HG02981 (cell line): Measurements from ENCODE around the gene NMU.
"Not testable (repeated sequence)": the region's sequence is repeated elsewhere in the genome, so short reads cannot be mapped to it uniquely, and the experiment has no call there.

Experiments used
- ATAC-seq: cut with Tn5 transposase; IDR thresholded peaks from one replicate; pipeline ENCODE4 v1.9.1; 2021; ENCODE audit warnings: mild to moderate bottlenecking, moderate library complexity; ENCODE audit not compliant: unreplicated experiment

The NMU gene

DNA sequence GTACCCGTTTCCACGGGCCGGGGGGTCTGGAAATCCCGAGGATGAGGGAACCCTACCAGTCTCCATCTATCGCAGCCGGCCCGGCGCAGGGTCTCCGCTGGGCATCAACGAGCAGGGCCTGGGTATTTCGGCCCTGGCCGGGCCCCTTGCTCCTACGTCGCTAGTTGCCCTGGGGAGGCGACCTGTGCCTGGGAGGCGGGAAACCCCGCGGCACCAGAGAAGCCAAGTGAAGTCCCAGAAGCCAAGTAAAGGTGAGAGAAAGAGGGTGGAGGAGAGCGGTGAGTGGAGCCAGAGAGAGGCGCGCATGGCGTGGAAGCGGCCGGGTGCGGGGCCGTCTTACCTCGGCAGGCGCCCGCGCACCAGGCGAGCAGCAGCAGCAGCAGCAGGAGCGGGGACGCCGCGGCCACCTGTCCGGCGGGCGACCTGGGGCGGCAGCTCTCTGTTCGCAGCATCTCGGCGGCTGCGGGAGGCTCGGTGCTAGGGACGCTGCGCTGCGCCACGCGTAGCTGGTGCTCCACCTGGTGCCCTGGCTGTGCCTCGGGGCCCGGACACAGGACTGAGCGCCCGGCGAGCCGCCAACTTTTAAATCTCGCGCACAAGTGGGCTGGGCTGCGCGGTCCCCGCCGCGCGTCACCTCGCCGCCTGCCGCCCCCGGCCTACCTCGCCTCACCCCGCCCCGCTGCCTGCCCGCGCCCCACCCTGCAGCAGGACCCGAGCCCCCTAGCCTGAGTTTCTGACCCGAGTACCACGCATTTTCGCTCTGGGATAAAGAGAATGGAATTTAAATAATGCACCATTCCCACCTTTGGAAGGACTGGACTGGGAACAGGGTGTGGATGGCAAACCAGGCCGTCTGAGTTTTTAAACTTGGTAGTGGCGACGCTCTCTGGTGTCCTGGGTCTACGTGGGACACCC is at the start of gene NMU:
TSS of gene NMU (minus strand) at position 558 of the 915 bp plus-strand sequence. CDS start at position 452, 106 bp downstream.
- ATAC-seq, result peak; percentile 74

GRCh38 chr4:55684276-55684675 is 48.2 kb upstream of the NMU start:
- no peak for ATAC-seq

- not testable (repeated sequence) for ATAC-seq
Measured at GRCh38 chr4:55682797-55683196, 46.7 kb upstream of the NMU start.

GRCh38 chr4:55682295-55682694 is 46.2 kb upstream of the NMU start:
- no peak for ATAC-seq

DNA sequence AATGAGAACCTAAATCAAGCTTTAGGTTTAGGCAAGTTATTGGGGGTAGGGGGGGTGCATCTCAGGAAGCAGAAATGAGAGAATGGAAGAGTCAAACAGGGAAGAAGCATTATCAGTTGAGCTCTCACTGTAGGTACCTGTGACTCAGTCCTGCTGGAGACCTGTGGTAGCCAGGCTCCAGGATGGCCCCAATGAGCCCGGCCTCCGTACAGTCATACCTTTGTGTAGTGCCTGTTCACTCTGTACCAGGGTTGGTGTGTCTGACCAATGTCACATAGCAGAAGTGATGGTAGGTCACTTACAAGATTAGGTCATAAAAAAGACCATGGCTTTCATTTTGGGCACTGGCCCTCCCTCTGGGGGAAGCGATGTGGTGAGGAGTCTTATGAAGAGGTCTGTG is 45.3 kb upstream of the NMU start:
- no peak for ATAC-seq

GRCh38 chr4:55675196-55675793 is 39.2 kb upstream of the NMU start:
- ATAC-seq, result no peak

DNA sequence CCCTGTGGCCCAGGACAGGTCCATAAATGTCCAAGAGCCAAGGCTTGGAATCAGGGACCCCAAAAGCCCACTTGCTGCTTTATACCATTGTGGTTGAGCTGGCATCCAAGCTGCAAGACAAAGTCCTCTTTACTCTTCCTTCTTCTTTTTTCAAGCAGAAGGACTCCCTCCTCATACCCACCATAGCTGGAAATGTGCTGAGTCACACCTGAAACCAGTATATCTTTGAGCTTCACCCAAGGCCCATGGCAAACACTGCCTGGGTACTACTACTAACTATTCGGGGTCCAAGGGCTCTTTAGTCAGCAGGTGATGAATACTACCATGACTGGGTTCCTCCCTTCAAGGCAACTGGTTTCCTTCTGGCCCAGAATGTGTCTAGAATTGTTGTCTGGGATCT is 37.3 kb upstream of the NMU start:
- no peak for ATAC-seq

GRCh38 chr4:55671667-55672066 is 35.6 kb upstream of the NMU start:
- ATAC-seq, result no peak

DNA sequence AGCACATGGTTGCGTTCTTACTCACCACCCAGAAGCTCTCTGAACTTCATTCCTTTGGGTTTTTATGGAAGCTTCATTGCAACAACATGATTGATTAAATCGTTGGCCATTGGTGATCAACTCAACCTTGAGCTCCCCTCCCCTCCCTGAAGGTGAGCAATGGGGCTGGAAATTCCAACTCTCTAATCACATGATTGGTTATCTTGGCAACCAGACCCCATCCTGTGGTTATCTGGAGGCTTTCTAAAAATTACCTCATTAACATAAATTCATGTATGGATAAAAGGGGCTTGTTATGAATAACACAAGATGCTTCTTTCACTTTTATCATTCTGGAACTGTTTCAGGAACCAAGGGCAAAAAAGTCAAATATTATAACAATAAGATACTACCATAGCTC is 34.6 kb upstream of the NMU start:
- ATAC-seq, result no peak

GRCh38 chr4:55668449-55668848 is 32.4 kb upstream of the NMU start:
- ATAC-seq, result no peak

GRCh38 chr4:55666535-55666934 is 30.4 kb upstream of the NMU start:
- no peak for ATAC-seq

- no peak for ATAC-seq
Measured at GRCh38 chr4:55663145-55663544, 27.0 kb upstream of the NMU start.

- ATAC-seq, result no peak
Measured at GRCh38 chr4:55661398-55662056, 25.4 kb upstream of the NMU start.

DNA sequence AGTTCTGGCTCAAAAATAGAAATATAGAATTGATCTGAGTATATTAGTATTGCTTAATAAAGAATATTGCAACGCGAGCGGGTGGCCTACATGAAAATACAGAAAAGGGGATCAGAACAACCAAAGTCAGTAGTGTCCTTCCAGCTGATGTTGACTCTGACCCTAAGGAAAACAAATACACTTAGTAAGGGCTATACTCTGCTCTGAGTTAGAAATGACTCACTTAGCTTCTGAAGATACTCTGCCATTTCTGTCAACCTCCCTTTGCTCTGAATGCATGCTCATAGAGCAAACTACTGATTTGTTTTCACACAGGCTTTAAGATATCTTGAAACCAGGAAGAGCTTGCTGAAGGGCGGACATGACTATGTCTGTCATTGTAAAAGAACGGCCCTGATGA is 22.6 kb upstream of the NMU start:
- no peak for ATAC-seq

DNA sequence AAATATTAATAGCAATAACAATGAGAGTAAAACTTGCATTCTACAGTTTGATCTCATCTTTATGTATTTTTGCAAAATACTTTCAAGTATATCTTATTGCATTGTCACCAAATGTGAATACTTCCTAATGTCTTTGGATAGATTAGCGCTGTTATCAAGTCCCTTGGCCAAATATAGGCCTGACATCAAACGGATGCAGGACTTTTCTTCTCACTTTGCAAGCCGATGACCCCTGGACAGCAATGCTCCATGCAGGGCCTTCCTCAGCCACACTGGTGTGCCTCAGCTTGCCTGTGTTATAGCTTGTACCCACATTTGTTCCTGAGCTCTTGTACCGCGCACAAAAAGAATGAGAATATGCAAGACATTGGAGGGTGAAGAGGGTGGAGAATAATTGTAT is 18.0 kb upstream of the NMU start:
- ATAC-seq, result no peak

- ATAC-seq, result no peak
Measured at GRCh38 chr4:55650483-55650882, 14.4 kb upstream of the NMU start.

DNA sequence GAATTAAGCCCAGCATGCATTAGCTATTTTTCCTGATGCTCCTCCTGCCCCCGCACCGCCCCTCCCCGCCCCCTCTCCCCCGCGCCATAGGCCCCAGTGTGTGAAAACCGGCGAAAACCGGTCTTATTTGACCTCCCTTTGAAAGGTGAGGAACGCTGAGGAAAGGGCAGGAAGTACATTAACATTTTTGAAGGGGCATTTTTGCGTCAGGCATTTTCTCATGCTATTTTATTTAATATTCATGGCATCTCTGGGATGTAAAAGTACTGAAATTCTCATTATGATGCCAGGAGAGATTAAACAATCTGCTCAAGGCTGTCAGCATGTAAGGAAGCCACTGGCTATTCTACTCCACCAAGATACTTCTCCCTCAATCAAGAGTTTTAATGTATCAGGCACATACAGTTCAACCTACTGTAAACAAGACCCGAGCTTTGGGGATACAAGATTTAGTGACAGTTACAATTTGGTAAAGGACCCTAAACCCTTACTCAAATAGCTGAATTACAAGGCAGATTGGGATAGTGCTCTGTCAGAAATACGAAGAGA is 1.2 kb upstream of the NMU start:
- ATAC-seq, result no peak

GRCh38 chr4:55636656-55636999 is 530 bp upstream of the NMU start:
- ATAC-seq, result no peak

DNA sequence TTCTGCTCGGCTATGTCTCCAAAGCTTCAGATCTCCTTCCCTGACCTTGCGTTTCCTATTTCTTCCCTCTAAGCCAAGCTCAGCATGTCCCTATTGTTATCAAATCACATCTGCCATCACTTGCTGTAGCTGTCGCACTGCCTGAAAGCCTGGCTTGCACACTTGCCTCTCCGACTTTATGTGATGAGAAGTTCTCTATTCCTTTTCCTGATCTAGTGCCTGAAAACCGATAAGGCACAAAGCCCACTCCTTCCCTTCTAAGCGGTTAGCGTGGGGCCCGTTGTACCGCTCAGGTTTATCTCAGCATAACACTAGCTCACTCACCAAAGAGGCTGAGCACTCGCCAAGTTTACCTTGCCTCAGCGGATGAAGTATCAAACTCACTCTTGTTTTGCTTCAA is 816 bp downstream of the NMU start:
- no peak for ATAC-seq

DNA sequence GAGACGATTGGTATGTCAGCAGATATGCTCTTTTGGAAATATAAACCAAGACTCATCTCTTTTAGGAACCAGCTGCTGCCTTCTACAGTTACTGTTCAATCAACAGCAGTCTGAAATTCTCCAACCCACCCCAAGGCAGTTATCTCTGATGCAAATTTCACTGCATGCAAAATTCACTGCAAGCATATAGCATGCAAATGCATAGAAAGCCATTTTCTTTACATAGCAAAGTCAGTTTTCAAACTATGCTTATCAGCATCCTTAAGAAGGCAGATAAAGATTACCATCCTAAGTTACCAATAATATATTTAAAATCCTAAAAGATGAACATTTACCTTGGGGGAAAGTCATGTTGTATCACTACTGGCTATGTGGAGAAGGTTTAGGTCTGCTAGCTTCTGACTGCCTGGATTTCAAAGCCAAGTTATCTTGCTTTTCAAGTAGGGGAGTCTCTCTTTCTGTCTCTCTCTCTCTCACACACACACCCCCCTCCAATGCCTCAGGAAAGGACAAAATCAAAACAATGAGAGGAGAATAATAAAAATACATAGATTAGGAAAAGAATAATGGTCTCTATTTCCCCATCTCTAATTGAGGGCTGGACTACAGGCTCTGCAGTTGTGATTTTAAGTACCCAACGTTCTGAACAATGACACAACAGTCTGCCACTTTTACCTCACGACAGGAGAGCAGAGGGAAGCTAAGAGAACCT is 1.5 kb downstream of the NMU start:
- no peak for ATAC-seq

DNA sequence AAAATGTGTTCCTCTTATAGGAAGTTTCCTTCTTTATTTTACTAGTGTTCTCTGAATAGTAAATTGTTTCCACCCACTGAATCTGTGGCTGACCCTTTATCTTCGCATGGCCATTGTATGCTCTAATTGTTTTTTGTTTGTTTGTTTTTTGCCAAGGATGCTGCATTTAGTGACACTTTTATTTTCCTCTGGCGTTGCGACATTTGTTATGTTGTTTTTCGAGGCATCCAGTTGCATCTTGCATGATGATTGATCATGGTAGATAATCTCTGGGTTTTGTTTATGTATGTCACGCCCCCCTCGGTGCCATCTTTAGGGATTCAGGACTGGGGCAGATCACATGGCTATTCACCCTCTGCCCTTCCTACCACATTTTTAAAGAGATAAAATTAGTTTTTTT is 2.2 kb downstream of the NMU start:
- no peak for ATAC-seq
